ENCODE data around the gene CTR9.

CTR9 gene

DNA sequence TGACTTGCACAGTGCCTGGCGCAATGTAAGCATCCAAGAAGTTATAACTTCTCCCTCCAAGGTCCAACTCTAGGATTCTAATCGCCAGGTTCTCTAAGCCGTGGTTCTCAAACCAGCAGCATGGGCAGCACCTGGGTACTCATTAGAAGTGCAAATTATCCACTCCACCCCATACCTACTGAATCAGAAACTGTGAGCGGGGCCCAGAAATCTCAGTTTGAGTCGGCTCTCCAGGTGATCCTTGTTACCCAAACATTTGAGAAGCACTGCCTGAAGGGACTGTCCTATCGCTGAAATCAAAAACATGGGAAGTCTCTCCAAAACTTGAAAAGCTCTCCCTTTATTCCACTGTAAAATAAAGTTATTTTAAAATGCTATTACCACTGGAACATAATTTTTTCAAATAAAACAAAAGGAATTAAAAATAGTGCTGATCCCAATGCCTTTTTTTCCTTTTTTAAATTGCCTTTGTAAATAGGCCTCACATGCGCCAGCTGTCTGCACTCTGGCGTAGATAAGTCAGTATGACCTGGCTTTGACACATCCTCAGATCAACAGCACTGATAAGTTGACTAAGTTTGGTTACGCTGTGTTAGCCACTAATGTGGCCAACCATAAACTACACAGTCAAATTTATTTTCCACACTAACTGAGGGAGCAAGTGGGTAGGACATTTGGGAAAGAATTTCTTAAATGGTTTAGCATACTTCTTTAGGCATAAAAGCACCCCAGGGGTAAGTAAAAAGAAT is 8.4 kb upstream of the CTR9 start:
- DNase-seq (ENCODE audit: low read depth in 2 of 2): no peak

DNA sequence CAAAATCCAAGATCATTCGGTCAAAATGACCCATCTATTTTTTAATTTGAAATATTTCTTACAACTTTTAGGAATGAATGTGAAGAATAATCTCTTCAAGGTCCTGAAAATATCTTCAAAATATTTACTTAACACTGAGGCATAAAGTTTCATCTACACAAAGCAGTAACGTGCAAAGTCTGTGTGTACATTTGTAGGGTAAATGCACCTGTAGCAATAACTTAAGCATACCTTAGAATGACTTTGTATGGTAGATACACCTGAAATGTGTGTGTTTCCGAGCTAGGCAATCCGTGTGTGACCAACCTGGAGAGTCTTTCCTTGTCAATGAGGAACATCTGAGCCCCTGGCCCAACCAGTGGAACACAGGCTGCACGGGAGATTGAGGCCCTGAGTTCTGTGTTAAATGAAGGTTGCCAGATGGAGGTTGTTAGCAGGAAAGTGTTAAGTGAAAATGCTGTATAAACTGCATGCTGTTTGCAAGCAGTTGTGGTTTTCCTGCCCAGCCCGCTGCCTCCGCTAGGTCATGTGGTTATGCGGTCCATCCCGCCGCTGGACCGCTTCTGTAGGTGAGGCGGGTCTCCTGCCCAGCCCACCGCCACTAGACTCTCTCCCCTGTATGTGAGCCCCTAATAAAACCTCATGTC is 7.6 kb upstream of the CTR9 start:
- no peak for DNase-seq (ENCODE audit: low read depth in 2 of 2)

DNA sequence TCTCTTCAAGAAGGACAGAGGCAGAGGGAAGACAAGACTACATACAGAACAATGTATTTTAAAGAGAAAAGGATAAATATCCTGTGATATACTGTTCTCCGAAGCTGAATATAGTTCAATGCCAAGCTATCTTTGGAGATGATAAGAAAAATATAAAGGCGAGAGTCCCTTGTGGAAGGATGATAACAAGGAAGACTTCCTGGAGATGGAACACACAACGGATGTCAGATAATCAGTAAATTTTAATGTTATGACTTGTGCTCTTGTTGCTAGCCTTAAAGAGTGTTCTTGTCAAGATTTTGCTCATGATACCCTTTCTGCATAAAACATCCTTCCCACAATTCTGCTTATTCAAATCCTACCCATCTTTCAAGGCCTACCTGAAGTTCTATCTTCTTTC is 6.8 kb upstream of the CTR9 start:
- DNase-seq (ENCODE audit: low read depth in 2 of 2): no peak

DNA sequence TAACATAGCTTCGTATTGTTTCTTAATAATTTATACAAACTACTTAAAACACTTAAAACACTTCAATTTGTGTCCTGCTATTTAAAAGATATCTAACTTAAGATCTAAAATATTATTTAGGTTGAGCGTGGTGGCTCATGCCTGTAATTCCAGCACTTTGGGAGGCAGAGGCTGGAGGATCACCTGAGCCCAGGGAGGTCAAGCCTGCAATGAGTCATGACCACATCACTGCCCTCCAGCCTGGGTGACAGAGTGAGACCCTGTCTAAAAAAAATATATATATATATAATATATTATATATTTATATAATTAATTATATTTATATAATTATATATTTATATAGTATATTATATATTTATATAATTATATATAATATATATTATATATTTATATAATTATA is 4.2 kb upstream of the CTR9 start:
- no peak for DNase-seq (ENCODE audit: low read depth in 2 of 2)

DNA sequence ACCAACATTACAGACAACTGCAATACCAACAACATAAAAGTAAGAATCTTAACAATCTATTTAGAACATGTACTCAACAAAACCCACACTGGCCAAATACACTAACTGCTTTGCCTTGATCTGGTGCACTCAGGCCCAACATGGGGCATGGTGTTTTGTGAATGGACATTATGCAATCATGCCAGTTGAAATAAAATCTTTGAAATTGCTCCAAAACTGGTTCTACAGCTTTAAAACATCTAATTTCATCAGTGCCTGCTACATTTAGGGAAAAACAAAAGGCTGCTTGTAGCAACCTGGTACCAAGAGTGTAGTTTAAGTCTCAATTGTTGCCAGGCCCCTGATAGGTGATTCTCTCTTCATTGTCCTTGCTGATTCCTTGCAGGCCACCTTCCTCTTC is 3.3 kb upstream of the CTR9 start:
- no peak for DNase-seq (ENCODE audit: low read depth in 2 of 2)

DNA sequence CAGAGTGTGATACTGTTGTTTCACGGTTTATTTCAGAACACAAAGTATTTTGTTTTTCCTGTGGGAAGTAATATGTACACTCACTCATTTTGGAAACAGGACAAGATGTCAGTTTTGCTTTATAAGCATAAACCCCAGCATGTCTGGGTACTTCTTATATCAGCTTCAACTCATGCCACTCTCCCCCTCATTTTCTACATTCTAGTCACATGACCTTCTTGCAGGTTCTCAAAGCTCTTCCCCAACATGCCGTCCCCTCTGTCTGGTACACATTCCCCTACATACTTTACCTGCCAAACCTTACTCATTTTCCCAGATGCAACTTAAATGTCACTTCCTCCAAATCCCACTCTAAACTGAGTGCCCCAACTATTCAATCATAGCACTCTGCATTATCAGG is 1.6 kb upstream of the CTR9 start:
- DNase-seq (ENCODE audit: low read depth in 2 of 2): no peak

DNA sequence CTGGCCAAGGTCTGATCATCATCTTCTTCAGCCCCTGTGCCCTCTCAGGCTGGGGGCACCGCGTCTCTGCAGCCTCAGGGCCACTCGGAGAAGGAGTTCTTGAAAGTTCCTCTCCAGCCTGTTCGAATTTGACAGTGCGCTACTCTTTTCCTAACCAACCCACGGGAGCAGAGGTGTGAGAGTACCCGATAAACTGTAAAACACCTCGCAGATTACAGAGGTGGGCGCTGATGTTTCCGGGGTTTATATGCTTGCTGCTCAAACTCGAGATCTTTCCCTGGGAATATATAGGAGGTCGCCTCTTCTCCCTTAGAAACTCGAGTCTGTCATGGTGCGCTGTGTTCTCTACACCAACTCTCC is 515 bp downstream of the CTR9 start:
- DNase-seq (ENCODE audit: low read depth in 2 of 2): no peak

DNA sequence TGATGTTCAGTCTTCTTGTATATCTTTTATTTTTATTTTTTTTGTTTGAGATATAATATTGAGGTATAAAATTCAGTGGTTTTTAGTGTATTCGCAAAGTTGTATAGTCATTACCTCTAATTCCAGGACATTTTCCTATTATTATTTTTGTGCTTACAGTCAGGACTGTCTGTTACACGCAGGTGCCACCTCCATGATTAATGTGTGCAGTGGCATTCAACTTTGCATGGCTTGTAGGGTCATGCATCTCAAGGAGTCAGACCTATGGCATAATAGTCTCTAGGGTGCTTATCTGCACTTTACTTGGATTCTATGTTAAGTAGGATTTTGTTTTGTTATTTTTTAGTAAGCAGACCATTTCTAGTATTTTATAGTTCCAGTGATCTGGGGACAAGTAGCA is 1.0 kb downstream of the CTR9 start:
- DNase-seq (ENCODE audit: low read depth in 2 of 2): no peak

DNA sequence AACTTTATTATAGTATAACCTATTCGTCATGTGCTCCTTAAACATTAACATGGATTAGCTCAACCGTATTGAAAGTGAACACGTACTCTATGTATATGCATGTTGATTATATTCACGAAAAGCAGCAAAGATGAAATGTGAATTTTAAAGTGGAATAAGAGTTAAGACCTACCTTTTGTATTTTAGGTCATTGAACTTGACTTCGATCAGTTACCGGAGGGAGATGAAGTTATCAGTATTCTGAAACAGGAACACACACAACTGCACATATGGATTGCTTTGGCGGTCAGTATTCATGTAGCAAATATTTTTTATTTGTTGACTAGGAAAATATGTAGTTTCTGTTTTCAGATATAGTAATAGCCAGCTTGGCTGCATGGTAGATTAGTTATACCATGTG is 1.4 kb downstream of the CTR9 start:
- DNase-seq (ENCODE audit: low read depth in 2 of 2): no peak

DNA sequence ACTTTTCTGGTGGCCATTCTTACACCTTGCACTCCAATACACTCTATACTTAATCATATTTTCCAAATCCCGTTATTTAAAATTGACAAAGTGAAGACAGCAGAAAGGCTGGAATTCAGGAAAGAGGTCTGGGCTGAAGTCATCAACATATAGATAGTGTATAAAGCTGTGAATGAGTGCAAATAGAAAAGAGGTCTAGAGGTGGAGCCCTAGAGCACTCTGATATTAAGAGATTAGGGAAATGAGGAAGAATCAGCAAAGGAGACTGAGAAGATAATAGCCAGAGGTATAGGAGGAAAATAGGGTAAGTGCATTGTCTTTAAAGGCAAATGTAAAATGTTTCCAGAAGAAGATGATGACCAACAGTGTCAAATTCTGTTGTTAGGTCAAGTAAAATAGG is 7.9 kb downstream of the CTR9 start:
- DNase-seq (ENCODE audit: low read depth in 2 of 2): no peak

DNA sequence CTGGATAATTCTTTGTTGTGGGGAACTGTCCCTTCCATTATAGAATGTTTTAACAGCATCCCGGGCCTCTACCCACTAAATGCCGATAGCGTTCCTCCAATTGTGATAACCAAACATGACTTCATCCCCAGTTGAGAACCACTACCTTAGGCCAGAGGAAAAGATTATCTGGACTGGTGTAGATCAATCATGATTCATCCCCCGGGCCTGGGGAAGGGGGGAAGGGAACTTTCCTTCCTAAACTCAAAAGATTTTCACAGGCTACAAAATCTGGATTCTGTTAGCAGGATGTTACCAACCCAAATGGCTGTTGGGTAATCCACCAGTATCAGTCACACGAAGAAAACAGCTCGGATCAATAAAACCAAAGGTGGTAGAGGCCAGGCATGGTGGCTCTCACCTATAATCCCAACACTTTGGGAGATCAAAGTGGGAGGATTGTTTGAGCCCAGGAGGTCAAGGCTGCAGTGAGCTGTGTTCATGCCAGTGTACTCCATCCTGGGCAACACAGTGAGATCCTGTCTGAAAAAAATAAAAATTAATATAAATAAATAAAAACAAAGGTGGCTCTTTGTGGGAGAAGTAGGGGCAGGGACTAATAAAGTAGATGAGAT is 10.1 kb downstream of the CTR9 start:
- no peak for DNase-seq (ENCODE audit: low read depth in 2 of 2)

DNA sequence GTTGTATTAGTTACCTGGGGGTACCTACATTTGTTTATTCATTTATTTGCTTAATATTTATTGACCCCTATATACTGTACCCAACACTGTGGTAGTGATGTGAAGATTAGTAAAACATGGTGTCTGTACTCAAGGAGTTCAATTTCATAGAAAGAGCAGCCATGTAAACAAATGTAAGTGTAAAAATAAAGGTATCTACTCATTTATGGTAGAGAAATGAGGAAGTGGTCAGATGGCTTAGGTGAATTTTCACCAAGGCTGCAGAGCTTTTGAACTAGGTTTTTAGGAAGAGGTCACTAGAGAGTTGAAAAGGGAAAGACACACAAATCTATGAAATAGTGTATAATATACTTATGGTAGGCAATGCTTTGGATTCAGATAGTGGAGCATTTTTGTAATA is 11.1 kb downstream of the CTR9 start:
- no peak for DNase-seq (ENCODE audit: low read depth in 2 of 2)

DNA sequence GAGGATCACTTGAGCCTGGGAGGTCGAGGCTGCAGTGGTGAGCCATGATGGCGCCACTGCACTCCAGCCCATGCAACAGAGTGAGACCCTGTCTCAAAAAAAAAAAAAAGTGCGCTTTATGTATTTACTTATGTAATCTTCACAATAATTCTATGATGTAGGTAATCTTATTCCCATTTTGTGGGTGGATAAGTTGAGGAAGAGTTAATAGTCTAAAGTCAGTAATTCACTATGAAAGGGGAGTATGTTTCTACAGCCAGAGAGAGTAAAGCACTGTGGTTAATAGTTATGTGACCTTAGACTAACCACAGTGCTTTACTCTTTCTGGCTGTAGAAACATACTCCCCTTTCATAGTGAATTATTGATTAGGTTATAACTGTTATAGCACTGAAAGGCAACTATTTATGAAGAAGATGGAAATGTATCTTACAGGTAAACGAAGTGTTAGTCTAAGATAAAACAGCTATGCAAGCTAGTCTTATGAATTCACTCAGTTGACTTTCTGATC is 11.9 kb downstream of the CTR9 start:
- no peak for DNase-seq (ENCODE audit: low read depth in 2 of 2)

DNA sequence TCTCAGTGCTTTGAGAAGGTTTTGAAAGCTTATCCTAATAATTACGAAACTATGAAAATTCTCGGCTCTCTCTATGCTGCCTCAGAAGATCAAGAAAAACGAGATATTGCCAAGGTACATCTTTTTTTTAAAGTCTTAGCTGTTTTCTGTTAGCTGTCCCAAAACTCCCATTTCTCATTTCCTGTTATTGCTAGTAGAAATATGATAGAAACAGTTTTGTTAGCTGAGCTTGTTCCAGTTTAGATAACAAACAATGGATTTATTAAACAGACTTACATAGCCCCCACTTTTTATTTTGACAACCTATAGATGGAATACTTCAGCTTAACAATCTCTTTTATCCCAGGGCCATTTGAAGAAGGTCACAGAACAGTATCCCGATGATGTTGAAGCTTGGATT is 12.7 kb downstream of the CTR9 start:
- no peak for DNase-seq (ENCODE audit: low read depth in 2 of 2)

DNA sequence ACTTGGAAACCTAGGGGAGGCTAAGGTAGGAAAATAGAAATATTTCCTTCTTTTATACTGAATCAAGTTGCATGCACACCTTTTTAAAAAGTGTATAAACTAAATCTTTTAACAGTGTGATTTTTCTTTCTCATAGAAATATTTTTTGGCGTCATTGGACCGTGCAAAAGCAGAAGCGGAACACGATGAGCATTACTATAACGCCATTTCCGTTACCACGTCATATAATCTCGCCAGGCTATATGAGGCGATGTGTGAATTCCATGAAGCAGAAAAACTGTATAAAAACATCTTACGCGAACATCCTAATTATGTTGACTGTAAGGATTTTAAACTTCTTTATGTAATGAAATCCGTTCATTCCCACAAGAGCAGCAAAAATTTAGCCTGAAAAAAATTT is 13.4 kb downstream of the CTR9 start:
- no peak for DNase-seq (ENCODE audit: low read depth in 2 of 2)

DNA sequence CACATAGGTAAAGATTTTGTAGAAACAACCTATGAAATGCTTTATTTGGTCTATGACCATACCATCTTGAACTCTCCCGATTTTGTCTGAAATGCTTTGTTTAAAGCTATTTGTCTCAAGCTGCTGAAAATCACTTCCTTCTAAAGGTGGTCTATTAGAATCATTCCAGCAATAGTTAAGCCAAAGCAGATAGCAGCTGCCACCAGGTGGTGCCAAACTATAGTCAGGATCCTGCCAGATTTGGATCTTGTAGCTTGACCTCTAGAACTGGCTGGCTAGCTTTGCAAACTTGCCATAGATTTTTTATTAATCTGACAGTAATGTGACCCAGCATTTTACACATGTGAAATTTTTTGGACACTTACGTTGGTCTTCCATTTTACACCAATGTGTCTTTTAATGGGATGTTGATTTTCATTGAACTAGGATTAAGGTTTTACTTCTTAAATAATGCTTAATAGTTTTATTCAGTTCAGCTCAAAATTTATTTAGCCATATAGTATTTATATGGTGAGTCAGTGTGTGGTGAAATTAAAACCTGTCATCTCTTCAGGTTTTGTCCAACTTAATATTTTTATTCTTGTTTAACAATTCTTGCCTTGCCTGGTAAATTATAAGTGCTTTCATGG is 19.7 kb downstream of the CTR9 start:
- no peak for DNase-seq (ENCODE audit: low read depth in 2 of 2)

DNA sequence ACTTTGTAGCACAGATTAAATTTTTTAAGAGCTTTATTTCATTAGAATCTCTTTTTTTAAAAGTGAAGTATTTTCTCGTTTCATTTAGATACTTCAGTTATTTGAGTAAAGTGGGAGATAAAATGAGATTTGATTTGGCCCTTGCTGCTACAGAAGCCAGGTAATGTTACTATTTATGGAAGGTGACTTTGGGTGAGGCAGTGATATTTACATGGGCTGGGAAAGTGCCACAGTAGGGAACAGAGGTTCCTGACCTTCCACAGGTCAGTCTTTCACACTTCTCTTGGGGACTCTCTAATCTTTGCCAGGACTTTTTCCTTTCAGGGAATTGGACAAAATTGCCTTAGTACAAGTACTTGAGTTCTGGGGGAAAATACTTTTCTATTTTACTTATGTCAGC is 20.4 kb downstream of the CTR9 start:
- DNase-seq (ENCODE audit: low read depth in 2 of 2): no peak

DNA sequence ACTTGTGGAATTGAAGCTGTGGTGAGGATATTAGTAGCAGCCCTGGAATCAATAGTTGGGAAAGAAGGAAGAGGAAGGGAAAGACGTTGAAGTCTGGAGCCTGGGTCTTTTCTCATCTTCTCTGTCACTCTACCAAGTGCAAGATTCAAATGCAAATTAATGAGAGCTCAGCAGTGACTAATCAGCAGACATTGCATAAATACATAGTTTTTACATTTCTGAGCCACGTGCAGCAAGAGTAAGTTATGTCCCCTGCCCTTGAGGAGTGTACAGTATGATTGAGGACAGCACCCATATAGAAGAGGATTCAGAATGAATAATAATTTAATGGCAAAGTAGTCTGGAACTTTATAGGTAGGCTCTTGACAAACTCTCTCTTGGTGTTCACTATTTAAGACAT is 23.8 kb downstream of the CTR9 start:
- DNase-seq (ENCODE audit: low read depth in 2 of 2): no peak

DNA sequence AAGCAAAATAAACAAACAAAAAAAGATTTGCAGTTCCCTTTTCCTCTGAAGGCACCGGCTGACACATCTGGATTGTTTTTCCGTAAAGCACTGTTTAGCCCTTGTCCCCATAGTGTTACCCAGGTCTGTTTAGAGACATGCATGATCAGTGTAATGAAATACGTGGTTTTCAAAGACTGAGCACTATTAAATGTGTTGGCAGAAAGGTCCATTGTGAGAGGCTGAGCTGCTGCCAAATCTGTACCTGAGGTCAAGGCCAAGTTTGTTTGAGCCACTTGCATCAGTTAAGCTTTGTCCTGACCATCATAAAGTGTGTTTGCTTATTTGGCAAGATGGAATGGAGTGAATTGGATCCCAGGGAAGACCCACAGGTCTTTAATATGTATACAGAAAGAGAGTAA is 26.3 kb downstream of the CTR9 start:
- no peak for DNase-seq (ENCODE audit: low read depth in 2 of 2)

DNA sequence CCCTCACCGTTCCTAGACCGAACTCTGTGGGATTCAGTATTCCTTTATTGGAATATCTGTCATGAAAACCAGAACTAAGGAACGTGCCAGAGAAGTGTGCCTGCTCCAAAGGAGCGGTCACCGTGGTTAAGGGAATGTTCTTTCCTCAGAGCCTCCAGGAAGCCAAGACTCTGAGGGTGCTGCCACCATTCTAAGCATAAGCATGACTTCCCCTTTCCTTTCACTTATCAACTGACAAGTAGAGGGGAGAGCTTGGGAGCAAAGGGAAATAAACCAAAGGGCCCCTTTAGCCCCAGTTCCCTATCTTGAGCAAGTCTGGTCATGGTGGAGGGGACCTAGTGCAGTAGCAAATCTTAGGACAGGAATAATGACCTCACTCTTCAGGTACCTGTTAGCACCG is 26.8 kb downstream of the CTR9 start:
- DNase-seq (ENCODE audit: low read depth in 2 of 2): no peak

DNA sequence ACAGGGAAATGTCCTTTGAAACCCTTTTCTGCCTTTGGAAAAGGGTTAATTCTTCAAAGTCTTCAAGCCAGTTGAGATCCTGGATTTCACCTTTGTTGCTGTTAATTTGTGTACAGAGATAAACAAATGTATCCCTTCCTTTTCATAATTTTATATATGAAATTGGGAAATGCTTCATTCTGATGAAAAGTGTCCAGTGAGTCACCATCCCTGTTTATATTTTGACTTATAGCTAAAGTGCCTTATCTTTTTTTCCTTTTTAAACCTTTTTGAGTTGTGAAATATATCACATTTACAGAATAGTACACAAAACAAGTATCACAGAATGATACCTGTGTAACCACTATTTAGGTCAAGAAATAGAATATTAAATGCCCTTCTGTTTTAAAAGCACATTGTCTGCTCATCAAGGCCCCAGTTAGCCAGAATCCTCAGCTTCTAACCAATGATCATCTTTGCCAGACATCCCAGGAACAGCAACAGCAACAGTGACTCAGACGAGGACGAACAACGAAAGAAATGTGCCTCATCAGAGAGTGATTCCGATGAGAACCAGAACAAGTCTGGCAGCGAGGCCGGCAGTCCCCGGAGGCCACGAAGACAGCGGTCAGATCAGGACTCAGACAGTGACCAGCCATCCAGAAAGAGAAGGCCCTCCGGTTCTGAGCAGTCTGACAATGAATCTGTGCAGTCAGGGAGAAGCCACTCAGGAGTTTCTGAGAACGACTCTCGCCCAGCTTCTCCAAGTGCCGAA is 27.3 kb downstream of the CTR9 start:
- DNase-seq (ENCODE audit: low read depth in 2 of 2): no peak

DNA sequence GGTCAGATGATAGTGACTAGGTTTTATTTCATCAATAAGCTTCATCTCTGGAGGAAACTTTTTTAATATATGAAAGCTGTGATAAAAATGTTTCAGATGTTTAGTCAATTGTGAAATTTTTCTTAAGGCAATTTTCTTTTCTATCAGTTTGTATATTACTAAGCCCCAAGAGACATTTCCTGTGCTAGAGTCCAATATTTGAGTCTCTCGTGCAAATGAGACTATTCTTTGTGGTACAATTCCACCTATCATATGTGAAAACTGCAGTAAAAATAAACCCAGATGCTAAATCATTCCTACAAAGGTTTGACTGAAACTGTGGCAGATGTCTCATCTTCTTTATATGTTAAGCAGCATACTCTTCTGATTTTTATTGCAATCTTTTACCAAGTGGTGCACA is 28.0 kb downstream of the CTR9 start:
- no peak for DNase-seq (ENCODE audit: low read depth in 2 of 2)
